AG04449 (cell line): ENCODE data around the gene BEX2.
A peak's percentile ranks its signal among the peaks of the same experiment; 100 is the strongest.

ENCODE experiments used
- CTCF ChIA-PET: fragments of 350-600 bp; formaldehyde crosslinking; extraction: SDS; loops from one replicate; lab custom pipeline; 2021; ENCODE audit warnings: antibody characterized with exemption; lab: Yijun Ruan, JAX
- POLR2A ChIA-PET: fragments of 400-600, 350-600 bp; formaldehyde crosslinking; extraction: SDS; loops from one replicate; lab custom pipeline; 2020; ENCODE audit warnings: antibody characterized with exemption, inconsistent platforms; lab: Yijun Ruan, JAX
- DNase-seq: peaks from one replicate; pipeline ENCODE4 v3.0.0-alpha.2; 2010; ENCODE audit warnings: low read depth, low spot score
- H3K4me3 ChIP-seq: 2 replicates; pipeline ENCODE4 v1.5.1; 2011; ENCODE audit warnings: low read depth, mild to moderate bottlenecking, control low read depth, low read length
- CTCF ChIP-seq: IDR thresholded peaks from one replicate; pipeline ENCODE4 v1.5.1; 2011; ENCODE audit warnings: mild to moderate bottlenecking, moderate library complexity, low read length, control low read depth, inconsistent platforms; ENCODE audit not compliant: insufficient read depth; ENCODE audit errors: missing control alignments

BEX2 gene

GRCh38 chrX:103347682-103348397, 37.0 kb upstream of the BEX2 start:
- ChIA-PET CTCF (interaction anchor here (0.8 to 1.0 kb wide), 2 partner anchors 8 to 16 kb away, joined by 3 to 4 read pairs; no protein-coding TSS in a partner anchor), POLR2A (no interaction called here)
- H3K4me3 ChIP-seq, result no peak overlapping the region
- no peak for DNase-seq
- no peak for TF ChIP-seq CTCF

GRCh38 chrX:103344606-103345005, 33.8 kb upstream of the BEX2 start:
- TF ChIP-seq CTCF, result no peak
- ChIA-PET CTCF (no interaction called here), POLR2A (no interaction called here)
- no peak for DNase-seq
- H3K4me3 ChIP-seq, result no peak overlapping the region

- CTCF ChIA-PET, result interaction anchor here (0.7 to 2.1 kb wide), 9 partner anchors 12 to 133 kb away, joined by 3 to 45 read pairs (median 4); partner anchors contain the start of gene TCEAL9
- POLR2A ChIA-PET, result no interaction called here
- TF ChIP-seq CTCF, result peak; percentile 50
- no peak for DNase-seq
- no peak overlapping the region for H3K4me3 ChIP-seq
Observed at GRCh38 chrX:103343105-103343504, 32.3 kb upstream of the BEX2 start.

GRCh38 chrX:103338663-103339062, 27.9 kb upstream of the BEX2 start:
- DNase-seq, result no peak
- TF ChIP-seq CTCF, result no peak
- POLR2A ChIA-PET, result no interaction called here
- H3K4me3 ChIP-seq, result no peak overlapping the region
- CTCF ChIA-PET, result interaction anchor here (0.6 to 2.3 kb wide), 3 partner anchors 126 to 179 kb away, joined by 3 to 12 read pairs (median 3); no protein-coding TSS in a partner anchor

GRCh38 chrX:103330681-103331288, 20.0 kb upstream of the BEX2 start:
- DNase-seq, result no peak
- POLR2A ChIA-PET, result no interaction called here
- H3K4me3 ChIP-seq, result peak overlapping the region; percentile 52

More at GRCh38 chrX:103330681-103331288, 20.0 kb upstream of the BEX2 start:
- CTCF ChIA-PET, result interaction anchor here (1.0 kb wide), 1 partner anchor 11 kb away, joined by 3 read pairs; no protein-coding TSS in a partner anchor
- no peak for TF ChIP-seq CTCF
